Caco-2 (cell line): Measurements from ENCODE around the gene FAM180A. TPM values are rescaled to one million over a fixed set of nuclear protein-coding genes. Genes with fewer than 3 reads are reported as not detected.

Experiments used
- BruUV-seq: library from RNA; stranded (reverse); fragments of 400-500 nt; replicated peaks from 2 replicates; lab custom pipeline; 2021; lab: Mats Ljungman, UMichigan
- CTCF ChIA-PET: fragments of 300-600 bp; sonication (Branson Sonifier 250); formaldehyde crosslinking; loops from one replicate; lab custom pipeline; 2022; ENCODE audit warnings: antibody characterized with exemption; lab: Charles Lee
- POLR2A ChIA-PET: fragments of 300-600 bp; sonication (Branson Sonifier 250); formaldehyde crosslinking; loops from one replicate; lab custom pipeline; 2022; ENCODE audit warnings: antibody characterized with exemption; lab: Charles Lee
- DNase-seq, 2 experiments: peaks; one replicate each; pipeline versions ENCODE4 v3.0.0 to v3.0.0-alpha.2; 2020 to 2022
- H3K27me3 ChIP-seq: replicated peaks from 2 replicates; pipeline ENCODE4 v1.6.0; 2011; ENCODE audit warnings: low read length; ENCODE audit not compliant: control insufficient read depth, insufficient read depth
- H3K36me3 ChIP-seq: 2 replicates; pipeline ENCODE4 v1.5.1; 2011; ENCODE audit warnings: low read length; ENCODE audit not compliant: control insufficient read depth, insufficient read depth
- H3K4me1 ChIP-seq: fragments of 250-450 bp; sonication (Bioruptor Pico); 2 replicates; pipeline ENCODE4 v1.5.1; 2020; ENCODE audit warnings: mild to moderate bottlenecking
- H3K4me3 ChIP-seq: 2 replicates; pipeline ENCODE4 v1.5.1; 2011; ENCODE audit warnings: low read depth, mild to moderate bottlenecking, control low read depth, low read length
- H3K9me3 ChIP-seq: fragments of 250-450 bp; sonication (Bioruptor Pico); 2 replicates; pipeline ENCODE4 v1.5.1; 2020; ENCODE audit warnings: mild to moderate bottlenecking, moderate library complexity
- H3K27ac Mint-ChIP-seq: one replicate; pipeline ENCODE4 v1.8.0; 2022; ENCODE audit warnings: mixed read lengths; ENCODE audit not compliant: unreplicated experiment
- H3K27me3 Mint-ChIP-seq: one replicate; pipeline ENCODE4 v1.8.0; 2022; ENCODE audit warnings: mixed read lengths; ENCODE audit not compliant: insufficient read depth, unreplicated experiment
- H3K36me3 Mint-ChIP-seq: one replicate; pipeline ENCODE4 v1.8.0; 2022; ENCODE audit warnings: mild to moderate bottlenecking, mixed read lengths; ENCODE audit not compliant: insufficient read depth, unreplicated experiment
- H3K4me1 Mint-ChIP-seq: one replicate; pipeline ENCODE4 v1.8.0; 2022; ENCODE audit warnings: low read depth, mixed read lengths; ENCODE audit not compliant: unreplicated experiment
- H3K4me3 Mint-ChIP-seq: one replicate; pipeline ENCODE4 v1.8.0; 2022; ENCODE audit warnings: mild to moderate bottlenecking, moderate library complexity, mixed read lengths; ENCODE audit not compliant: unreplicated experiment
- H3K9me3 Mint-ChIP-seq: one replicate; pipeline ENCODE4 v1.8.0; 2022; ENCODE audit warnings: mixed read lengths; ENCODE audit not compliant: unreplicated experiment
- intact Hi-C: fragments of 100-400 bp; cut with micrococcal nuclease; formaldehyde crosslinking; loops from one replicate; pipeline ENCODE4 v1.10.0; 2022; ENCODE audit not compliant: unreplicated experiment
- total RNA-seq: library from RNA; stranded (reverse); gene quantifications from 2 replicates; pipeline ENCODE4 v1.2.3, GENCODE V29; 2022
- TF ChIP-seq, protein P1 (sequence below), 2 experiments: fragments of 200-600 bp in 1 of 2; IDR thresholded peaks; 1 replicate in 1 of 2; 2 replicates in 1 of 2; pipeline versions ENCODE4 v1.5.1 to v1.8.0; 2011 to 2022; ENCODE audit warnings: antibody characterized with exemption in 1 of 2, control low read depth in 1 of 2, inconsistent platforms in 1 of 2, low read depth in 1 of 2, low read length in 1 of 2, mild to moderate bottlenecking in 1 of 2, moderate library complexity in 1 of 2; ENCODE audit not compliant: insufficient read depth in 1 of 2, severe bottlenecking in 1 of 2, unreplicated experiment in 1 of 2

Gene FAM180A
- total RNA-seq, 1 experiment from 2014 or later, result not detected

DNA sequence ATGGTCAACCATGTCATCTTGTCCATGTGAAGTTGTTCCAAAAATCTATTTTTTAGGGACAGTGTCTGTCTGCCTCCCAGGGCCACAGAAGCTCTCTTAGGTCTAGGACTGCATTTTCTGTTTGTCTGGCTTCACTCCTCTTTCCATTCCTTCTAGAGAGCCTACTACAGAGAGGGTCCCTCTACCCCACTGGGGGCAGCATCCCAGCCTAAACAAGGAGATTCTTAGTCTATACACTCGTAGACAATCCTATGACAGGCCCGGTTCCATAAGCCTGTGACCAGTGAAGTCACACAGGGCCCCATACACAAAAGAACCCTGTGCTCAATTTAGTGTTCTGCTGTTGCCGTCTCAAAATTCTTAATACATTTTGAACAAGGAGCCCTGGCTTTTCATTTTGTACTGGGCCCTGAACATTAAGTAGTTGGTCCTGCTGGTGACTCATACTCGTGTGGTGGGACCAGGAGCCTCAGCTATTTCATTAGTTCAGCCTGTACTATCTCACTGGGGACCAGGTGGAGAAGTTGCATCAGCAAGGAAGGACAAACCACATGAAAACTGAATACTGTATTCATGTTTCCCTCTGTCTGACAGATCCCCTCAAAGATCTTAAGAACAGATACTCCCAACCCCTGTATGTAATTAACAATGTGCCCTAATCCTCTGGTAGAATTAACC, 23.5 kb upstream of the FAM180A start:
- peaks cover 1% of the 10 kb centered on the region for H3K9me3 Mint-ChIP-seq
- H3K4me1 Mint-ChIP-seq, result peaks cover 23% of the 10 kb centered on the region
- DNase-seq, result no peak
- ChIA-PET CTCF (interaction anchor here (1.0 kb wide), 1 partner anchor 99 kb away, joined by 3 read pairs; no protein-coding TSS in a partner anchor), POLR2A (interaction anchor here (0.6 kb wide), 1 partner anchor 223 kb away, joined by 3 read pairs; no protein-coding TSS in a partner anchor)
- TF ChIP-seq, protein P1, sequence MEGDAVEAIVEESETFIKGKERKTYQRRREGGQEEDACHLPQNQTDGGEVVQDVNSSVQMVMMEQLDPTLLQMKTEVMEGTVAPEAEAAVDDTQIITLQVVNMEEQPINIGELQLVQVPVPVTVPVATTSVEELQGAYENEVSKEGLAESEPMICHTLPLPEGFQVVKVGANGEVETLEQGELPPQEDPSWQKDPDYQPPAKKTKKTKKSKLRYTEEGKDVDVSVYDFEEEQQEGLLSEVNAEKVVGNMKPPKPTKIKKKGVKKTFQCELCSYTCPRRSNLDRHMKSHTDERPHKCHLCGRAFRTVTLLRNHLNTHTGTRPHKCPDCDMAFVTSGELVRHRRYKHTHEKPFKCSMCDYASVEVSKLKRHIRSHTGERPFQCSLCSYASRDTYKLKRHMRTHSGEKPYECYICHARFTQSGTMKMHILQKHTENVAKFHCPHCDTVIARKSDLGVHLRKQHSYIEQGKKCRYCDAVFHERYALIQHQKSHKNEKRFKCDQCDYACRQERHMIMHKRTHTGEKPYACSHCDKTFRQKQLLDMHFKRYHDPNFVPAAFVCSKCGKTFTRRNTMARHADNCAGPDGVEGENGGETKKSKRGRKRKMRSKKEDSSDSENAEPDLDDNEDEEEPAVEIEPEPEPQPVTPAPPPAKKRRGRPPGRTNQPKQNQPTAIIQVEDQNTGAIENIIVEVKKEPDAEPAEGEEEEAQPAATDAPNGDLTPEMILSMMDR (IDR thresholded peaks at IDR 0.05; ENCODE audit: insufficient read depth in 1 of 2, low read depth in 1 of 2, low read length in 1 of 2, severe bottlenecking in 1 of 2, unreplicated experiment in 1 of 2), result no peak
- H3K36me3 Mint-ChIP-seq, result peaks cover 6% of the 10 kb centered on the region
- H3K27me3 ChIP-seq, result no peaks in the 10 kb centered on the region
- H3K4me3 ChIP-seq, result no peak overlapping the region
- BruUV-seq, result no TSS peak
- H3K27ac Mint-ChIP-seq, result peak overlapping the region; percentile 65
- H3K36me3 ChIP-seq, result no peaks in the 10 kb centered on the region
- H3K27me3 Mint-ChIP-seq, result no peaks in the 10 kb centered on the region
- intact Hi-C loops, result no loop called here
- no peaks in the 10 kb centered on the region; the same call in 1 of the 2 replicates for H3K9me3 ChIP-seq
- H3K4me1 ChIP-seq, result peaks cover 21% of the 10 kb centered on the region
- H3K4me3 Mint-ChIP-seq, result no peak overlapping the region

DNA sequence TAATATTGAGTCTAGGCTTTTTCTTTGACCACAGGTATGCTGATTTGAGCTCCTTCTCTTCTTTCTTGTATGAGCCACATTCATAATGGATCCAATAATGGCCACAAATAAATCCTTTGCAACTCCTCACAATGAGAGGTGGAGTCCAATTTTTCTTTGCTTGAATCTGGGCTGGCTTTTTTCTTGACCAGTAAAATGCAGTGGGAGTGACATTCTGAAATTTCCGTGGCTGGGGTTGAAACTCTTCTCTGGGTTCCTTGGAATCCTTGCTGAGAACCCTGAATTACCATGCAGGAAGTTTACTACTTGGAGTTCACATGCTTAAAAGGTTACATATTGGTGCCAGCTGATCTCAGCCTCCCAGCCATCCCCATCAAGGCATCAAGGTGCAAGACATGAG, 22.4 kb upstream of the FAM180A start:
- H3K9me3 ChIP-seq, result no peaks in the 10 kb centered on the region
- intact Hi-C loops, result no loop called here
- H3K4me3 Mint-ChIP-seq, result no peak overlapping the region
- CTCF ChIA-PET, result no interaction called here
- H3K36me3 ChIP-seq, result no peaks in the 10 kb centered on the region
- no peaks in the 10 kb centered on the region for H3K27me3 Mint-ChIP-seq
- H3K27me3 ChIP-seq, result no peaks in the 10 kb centered on the region
- H3K36me3 Mint-ChIP-seq, result peaks cover 6% of the 10 kb centered on the region
- TF ChIP-seq, protein P1 (IDR thresholded peaks at IDR 0.05; ENCODE audit: insufficient read depth in 1 of 2, low read depth in 1 of 2, low read length in 1 of 2, severe bottlenecking in 1 of 2, unreplicated experiment in 1 of 2), result no peak
- DNase-seq, result no peak
- no TSS peak for BruUV-seq
- peaks cover 23% of the 10 kb centered on the region for H3K4me1 Mint-ChIP-seq
- H3K9me3 Mint-ChIP-seq, result no peaks in the 10 kb centered on the region
- H3K4me3 ChIP-seq, result no peak overlapping the region
- POLR2A ChIA-PET, result no interaction called here
- H3K27ac Mint-ChIP-seq, result no peak overlapping the region
- H3K4me1 ChIP-seq, result peaks cover 21% of the 10 kb centered on the region

DNA sequence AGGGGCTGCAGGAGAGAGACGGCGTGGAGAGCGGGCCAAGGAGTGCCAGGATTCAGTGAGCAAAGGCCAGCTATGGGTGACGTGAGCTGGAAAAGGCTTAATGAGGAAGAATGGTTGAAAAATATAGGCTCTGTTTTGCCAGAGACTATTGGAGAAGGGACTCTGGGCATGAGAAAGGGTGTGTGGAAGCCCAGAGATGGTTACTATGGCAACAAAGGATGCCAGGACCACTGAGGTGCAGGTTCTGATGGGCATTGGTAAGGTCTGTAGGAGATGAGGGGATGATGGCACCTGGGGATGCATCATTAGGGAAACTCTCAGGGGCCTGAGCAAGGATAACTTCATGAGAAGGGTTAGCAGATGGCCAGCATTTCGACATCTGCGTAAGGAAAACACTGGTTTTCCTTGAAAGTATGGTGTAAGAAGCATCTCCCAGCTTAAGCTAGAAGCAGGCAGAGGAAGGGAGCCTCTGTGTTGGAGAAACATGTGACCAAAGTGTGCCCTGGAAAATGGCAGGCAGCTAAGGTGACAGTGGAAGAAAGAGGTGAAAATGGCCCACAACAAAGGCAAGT, 21.6 kb upstream of the FAM180A start:
- ChIA-PET POLR2A (no interaction called here), CTCF (interaction anchor here (0.7 kb wide), 1 partner anchor 229 kb away, joined by 4 read pairs; no protein-coding TSS in a partner anchor)
- no peak for DNase-seq
- H3K9me3 Mint-ChIP-seq, result no peaks in the 10 kb centered on the region
- H3K36me3 Mint-ChIP-seq, result peaks cover 6% of the 10 kb centered on the region
- H3K27me3 Mint-ChIP-seq, result no peaks in the 10 kb centered on the region
- no peak overlapping the region for H3K27ac Mint-ChIP-seq
- Histone ChIP-seq H3K4me3 (no peak overlapping the region), H3K27me3 (no peaks in the 10 kb centered on the region), H3K4me1 (peaks cover 21% of the 10 kb centered on the region), H3K9me3 (no peaks in the 10 kb centered on the region), H3K36me3 (no peaks in the 10 kb centered on the region)
- BruUV-seq, result no TSS peak
- intact Hi-C loops, result no loop called here
- peaks cover 23% of the 10 kb centered on the region for H3K4me1 Mint-ChIP-seq
- TF ChIP-seq, protein P1 (IDR thresholded peaks at IDR 0.05; ENCODE audit: insufficient read depth in 1 of 2, low read depth in 1 of 2, low read length in 1 of 2, severe bottlenecking in 1 of 2, unreplicated experiment in 1 of 2), result no peak
- H3K4me3 Mint-ChIP-seq, result no peak overlapping the region
